ENCODE data around the gene MAP3K20.

MAP3K20 gene

DNA sequence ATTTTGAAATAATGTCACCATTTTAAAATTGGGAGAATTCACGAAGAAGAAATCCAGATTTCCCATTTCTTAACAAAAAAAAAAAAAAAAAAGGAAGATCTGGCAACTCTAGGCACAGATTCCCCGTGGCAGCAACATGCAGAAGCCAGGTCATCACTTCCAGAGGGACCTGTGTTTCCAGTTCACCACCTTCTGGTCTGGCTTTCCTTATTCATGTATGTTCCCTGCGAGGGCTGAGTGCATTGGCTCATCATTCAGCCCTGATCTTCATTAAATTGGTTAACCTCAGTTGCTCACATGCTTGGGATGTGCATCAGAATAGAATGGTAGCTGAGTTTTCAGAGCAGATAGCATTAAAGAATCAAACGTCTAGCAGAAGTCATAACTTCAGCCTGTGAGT, 25.0 kb upstream of the MAP3K20 start:
- DNase-seq (ENCODE audit: low read depth in 2 of 2, low spot score in 1 of 2), result no peak

DNA sequence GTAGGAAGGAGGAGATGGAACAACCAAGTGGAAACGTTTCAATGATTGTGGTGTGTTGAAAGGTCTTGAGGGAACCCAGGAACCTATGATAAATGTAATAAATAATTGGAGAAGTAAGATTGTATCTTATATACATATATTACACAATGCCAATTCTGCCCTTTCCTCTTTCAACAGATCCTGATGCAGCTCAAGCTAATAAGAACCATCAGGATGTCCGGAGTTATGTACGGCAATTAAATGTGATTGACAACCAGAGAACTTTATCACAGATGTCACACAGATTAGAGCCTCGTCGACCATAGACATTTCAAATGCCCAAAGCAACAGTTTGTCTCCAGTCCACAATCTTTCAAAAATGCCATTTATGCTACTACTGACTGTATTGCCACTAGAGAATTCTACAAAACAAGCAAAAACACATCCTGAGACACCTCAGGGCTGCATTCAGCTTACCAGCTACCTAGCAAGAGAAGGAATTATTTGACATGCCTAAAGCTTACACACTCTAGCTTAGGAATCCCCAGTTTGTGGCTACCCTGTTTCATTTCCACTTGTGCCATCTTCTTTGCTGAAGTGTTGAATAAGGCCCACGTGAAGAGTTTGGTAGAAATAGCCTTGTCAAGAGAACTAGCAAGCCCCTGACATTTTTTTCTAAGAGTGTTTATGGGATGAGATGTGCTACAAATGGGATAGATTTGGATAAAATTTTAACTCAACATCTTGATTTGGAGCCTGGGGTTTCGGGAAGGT, 24.0 kb upstream of the MAP3K20 start:
- DNase-seq (ENCODE audit: low read depth in 2 of 2, low spot score in 1 of 2), result no peak

DNA sequence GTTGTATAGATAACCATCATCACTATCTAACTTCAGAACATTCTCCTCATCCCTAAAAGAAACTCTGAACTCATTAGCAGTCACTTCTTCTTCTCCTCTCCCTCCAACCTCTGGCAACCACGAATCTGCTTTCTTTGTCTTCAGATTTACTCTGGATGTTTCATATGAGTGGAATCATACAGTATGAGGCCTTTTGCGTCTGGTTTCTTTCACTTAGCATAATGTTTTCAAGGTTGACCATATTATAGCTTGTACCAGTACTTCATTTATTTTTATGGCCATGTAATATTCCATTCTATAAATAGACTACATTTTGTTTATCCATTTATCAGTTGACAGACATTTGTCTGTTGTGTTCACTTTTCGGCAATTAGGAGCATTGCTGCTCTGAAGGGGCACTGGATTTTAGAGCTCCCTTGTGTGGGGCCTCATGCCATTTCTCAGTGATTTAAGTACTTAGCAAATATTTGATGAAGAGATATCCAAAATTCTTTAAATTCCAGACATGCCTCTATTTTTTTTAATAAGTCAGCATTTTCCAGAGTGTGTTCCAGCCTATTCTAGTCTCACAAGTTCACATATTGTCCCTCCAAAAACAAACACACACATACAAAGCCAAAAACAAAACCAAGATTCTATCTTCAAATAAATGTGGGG, 22.5 kb upstream of the MAP3K20 start:
- DNase-seq (ENCODE audit: low read depth in 2 of 2, low spot score in 1 of 2), result no peak

DNA sequence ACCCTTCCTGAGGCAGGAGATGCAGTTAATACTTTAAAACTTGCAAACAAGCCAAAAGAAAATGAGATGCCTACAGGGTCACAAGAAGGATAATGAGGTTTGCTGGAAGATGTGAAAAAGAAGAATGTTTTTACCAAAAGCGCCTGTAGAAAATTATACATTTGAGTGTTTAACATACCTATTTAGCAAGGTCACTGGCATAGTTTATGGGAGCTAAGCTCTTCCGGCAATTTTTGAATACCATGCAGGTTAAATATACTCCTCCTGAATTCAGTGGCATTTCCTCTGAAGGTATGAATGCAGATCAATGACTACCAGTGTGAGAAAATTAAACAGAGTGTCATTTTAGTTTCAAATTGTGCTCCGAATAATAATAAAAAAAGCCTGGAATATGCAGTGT, 21.2 kb upstream of the MAP3K20 start:
- DNase-seq (ENCODE audit: low read depth in 2 of 2, low spot score in 1 of 2), result no peak

DNA sequence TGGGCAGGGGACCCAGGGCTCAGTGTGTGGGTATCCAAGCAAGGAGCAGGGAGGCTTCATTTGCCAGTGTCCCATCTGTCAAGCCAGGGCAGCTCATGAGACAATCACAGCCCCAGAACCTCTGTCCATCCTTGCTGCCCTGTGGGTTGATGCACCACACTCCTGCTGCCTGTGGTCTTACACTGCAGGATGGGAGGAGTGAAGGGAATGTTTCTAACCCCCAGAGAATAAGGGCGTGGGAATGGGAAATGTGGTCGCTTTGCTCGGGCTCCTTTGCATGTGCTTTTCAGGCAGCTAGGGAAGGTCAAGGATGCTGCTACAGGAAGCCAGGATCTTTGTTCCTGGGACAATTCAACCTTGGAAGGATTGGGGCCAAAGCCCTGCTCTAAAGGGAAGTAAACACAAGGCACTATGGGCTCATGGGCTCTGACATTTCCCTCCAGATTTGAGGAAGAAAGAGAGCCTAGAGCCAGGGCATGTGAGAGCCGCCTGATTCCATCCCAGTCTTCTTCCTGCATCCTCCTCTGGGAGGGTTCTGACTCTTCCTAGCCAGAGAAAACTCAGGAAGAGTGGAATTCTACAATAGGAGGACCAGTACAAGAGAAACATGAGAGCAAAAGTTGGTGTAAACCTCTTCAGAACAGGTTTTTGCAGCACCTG, 18.8 kb upstream of the MAP3K20 start:
- DNase-seq (ENCODE audit: low read depth in 2 of 2, low spot score in 1 of 2), result no peak

DNA sequence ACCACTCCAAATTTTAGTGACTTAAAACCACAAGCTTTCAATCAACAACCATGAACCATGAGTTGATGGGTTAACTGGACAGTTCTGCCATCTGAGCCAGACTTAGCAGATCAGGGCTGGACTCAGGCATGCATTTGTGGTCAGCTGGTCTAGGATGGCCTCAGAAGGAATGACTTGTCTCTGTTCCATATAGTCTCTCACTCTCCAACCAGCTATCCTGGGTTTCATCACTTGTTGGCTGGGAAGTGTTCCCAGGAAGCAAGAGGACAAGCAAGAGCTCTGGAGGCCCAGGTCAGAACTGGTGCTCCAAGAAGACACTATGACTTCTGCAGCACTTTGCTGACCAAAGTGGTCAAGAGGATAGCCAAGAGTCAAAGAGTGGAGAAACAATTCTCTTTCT, 17.5 kb upstream of the MAP3K20 start:
- DNase-seq (ENCODE audit: low read depth in 2 of 2, low spot score in 1 of 2), result no peak

DNA sequence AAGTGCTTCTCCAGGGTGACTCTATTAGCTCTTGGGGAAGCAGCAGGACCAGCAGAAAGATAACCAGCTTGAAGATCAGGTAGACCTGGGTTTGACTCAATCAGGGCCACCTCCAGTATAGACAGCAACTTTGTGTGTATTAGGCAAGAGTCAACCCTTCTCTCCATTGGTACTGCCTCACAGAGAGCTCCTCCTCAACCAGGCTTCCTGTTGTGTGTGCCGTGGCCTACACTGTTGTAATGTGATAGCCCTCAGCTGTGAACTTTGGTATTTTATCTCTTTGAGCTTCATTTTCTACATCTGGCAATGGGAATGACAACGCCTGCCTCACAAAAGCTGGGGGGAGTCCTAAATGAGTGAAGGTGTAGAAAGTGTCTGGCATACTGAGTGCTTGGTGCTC, 17.0 kb upstream of the MAP3K20 start:
- DNase-seq (ENCODE audit: low read depth in 2 of 2, low spot score in 1 of 2), result no peak

DNA sequence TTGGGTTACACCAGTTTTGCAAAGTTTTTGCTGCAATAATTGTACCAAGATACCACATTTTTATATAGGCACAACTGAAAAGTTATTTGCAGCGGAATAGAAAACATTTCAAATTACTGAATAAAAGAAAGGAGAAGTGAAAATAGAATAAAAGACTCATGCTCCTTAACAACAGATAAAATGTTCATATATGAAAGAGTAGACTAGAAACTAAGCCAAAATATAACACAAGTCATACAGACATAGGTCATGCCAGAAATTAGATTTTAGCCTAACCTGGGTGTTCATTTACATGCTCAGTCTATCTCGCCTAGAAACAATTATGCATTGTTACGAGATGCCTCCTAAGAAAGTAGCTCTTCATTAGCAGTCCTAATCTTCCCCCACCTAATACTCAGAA, 16.4 kb upstream of the MAP3K20 start:
- no peak for DNase-seq (ENCODE audit: low read depth in 2 of 2, low spot score in 1 of 2)

DNA sequence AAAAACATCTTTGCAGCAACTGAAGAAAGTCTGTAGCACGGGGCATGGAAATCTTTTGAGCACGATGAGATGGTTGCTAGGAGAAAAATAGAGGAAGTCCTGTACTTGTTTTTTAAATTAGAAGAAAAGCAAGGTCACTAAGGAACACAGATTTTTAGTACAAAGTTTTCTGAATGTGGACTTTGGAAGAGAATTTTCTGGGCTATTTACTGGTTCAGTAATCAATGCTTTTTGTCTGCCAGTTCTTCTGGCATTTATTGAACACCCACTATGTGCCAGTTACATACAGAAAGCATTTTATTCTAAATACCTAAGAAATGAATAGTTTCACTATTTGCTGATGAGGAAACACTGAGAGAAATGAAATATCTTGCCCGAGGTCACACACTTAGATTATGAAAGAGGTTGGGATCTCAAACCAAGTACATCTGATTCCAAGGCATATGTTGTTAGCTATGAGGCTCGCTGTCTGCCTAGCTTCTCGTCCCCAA, 15.6 kb upstream of the MAP3K20 start:
- no peak for DNase-seq (ENCODE audit: low read depth in 2 of 2, low spot score in 1 of 2)

DNA sequence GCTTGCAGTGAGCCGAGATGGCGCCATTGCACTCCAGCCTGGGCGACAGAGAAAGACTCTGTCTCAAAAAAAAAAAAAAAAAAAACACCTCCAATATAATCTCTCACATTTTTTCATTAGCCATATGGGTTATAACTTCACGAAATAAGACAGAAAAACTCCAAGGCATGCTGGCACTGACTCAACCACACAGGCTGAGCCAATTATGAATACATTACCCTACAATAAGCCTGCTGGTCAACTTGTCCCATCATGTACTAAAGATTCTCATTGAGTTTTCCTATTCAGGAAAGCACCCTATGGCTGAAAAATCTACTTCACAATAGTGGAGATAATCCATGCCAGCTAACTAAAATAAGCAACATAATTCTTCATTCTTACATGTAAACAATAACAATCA, 12.8 kb upstream of the MAP3K20 start:
- DNase-seq (ENCODE audit: low read depth in 2 of 2, low spot score in 1 of 2), result no peak

DNA sequence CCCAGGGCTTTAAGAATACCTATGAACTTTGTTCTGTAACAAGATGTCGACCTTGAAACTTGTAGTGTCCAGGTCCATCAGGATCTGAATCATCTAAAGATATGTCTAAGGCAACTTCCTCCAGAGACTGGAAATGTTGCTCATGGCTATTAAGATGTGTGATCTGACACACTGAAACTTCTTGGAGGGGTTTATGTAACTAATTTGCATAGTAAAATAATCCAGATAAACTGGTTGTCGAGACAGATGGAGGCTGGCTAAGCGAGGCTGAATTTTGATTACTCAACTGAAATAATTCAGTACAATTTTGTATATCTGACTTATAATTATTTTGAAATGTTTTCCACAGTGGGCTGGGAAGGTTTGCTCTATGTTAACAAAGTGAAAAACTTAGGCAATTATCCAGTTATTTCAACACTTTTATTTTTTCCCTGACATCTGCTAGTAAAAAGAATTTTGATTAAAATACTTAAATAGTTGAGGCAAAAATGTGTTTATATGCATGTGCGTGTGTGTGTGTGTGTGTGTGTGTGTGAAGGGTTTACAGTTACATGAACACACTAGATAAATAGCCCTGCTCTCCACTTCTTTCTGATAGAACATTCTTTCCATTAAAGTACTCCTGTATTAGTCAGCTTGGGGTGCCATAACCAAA, 11.4 kb upstream of the MAP3K20 start:
- no peak for DNase-seq (ENCODE audit: low read depth in 2 of 2, low spot score in 1 of 2)

DNA sequence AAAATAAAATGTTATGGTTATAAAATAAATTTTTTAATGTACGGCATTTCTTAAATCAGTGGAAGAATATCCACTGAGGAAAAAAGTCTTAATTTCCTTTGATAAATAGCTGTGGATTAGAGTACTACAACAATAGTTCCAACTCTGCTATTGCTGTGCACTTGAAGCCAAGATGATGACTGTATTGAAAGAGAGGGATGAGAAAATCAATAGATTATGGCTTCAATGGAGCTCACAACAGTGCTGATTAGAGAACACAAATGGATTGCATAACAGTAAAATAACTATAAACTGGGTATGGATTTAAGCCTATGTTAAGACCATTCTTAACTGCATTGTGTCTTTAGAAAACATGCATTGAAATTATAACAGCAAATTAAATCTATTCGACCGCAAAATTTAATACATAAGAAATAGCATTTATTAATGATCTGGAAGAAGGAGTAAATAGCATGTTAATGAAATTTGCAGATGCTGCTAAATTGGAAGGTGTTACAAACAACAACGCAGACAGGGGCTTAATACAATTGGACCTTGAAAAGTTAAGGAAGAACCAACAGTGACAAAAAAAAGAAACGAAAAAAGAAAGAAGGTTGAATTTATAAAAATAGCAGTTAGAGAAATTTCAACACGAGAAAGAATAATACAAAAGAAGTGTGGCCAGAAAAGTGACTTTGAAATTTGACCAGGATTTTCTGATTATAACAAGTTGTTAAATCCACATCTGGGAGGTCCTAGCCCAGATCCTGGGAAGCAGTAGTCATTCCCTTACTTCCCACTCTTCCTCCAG, 8.6 kb upstream of the MAP3K20 start:
- no peak for DNase-seq (ENCODE audit: low read depth in 2 of 2, low spot score in 1 of 2)

DNA sequence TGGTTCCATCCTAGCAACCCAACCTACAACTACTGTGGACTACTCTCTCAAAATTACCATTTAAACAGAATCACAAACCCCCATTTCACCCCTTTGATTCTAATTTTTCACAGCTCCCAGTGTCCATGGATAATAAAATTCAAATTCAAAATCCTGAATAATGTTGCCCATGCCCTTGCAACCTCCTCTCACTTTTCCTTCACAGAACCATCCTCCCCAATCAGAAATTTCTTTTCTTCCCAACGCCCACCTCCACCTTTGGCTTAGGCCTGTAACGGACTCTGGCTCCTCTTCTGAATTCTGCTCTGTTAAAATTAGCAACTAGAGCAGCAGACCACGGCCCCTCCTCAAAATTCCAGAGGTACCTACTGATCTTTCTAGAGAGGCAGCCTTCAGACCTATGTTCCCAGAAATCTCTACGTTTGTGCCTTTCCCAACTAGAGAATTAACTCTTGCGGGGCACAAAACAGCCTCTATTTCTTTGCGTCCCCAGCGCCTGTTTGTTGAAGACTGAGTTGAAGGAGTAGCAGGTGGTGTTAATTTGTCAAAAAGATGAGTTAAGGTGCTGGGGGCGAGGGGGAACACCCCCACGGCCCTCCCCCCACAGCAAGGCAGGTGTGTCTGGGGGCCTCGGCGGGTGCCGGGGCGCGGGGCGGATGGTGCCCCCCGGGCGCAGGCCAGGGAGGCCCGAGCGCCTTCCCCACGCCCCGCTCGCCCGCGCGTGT, 428 bp upstream of the MAP3K20 start:
- no peak for DNase-seq (ENCODE audit: low read depth in 2 of 2, low spot score in 1 of 2)

DNA sequence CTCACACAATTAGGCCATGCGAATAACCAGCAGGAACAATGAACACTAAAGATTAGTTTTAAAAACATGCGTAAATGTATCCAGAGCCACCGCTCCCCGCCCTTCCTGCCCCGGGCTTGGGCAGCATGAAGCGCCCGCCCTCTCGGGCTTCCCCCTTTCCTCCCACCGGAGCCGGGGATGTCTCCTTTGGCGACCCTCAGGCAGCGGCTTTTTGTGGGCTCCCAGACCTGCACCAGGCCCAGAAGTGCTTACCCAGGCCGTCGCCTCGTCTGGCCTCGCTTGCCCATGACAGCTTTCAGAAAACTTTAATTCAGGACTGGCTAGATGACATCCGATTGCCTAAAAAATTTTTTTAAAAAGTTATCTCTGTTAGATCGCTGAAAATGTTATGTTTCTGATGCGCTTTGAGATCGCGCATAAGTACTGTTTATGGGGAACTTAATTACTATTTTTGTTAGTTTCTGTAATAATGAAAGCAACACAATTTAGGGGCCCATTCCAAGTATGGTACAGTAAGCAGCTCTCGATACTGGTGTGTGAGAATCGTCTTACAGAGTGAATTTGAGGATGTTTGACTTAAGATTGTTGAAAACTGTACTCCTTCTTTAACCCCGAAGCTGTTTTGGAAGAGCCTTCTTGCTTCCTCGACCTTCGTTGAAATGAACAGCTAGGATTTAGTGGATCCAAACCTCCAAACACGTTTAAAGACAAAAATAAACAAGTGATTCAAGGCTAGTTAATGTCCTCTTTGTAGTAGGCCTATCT, 1.1 kb downstream of the MAP3K20 start:
- no peak for DNase-seq (ENCODE audit: low read depth in 2 of 2, low spot score in 1 of 2)

DNA sequence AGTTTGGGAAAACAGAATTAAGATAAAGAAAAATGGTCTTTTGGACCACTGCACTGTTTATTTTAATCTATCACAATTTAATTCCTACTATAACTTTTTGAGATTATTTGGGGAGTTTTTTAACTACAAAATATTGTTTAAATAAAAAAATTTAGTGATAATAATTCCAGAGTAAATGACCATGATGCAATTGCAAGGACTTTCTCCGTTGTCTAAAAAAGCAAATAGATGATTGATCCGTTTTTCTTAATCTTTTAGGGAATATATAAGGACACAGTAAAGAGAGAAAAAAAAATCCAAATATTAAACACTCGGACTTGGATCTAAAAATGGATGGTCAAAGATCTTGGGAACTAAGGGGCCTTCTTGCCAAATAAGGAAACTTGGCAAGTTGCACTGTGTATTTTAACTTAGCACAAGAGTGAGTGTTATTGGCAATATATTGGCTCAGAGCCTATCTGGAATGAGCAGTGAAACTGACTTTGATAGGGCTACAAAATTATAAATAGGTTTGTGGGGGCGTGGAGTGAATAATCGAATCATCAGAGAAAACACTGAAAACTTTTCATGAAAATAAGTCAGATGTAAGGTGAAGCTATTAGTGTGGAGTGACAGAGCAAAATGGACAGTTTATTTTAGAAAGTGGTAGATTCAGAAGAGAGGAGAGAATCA, 2.0 kb downstream of the MAP3K20 start:
- DNase-seq (ENCODE audit: low read depth in 2 of 2, low spot score in 1 of 2), result no peak

DNA sequence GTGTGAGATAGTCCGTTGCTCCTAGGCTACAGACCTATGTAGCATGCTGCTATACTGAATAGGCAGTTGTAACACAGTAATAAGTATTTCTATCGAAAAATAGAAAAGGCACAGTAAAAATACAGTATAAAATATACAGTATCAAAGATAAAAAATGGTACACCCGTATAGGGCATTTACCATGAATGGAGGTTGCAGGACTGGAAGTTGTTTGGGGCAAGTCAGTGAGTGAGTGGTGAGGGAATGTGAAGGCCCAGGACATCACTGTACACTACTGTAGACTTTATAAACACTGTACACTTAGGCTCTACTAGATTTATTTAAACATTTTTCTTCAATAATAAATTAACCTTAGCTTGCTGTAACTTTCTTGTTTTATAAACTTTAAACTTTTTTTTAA, 3.5 kb downstream of the MAP3K20 start:
- DNase-seq (ENCODE audit: low read depth in 2 of 2, low spot score in 1 of 2), result no peak

DNA sequence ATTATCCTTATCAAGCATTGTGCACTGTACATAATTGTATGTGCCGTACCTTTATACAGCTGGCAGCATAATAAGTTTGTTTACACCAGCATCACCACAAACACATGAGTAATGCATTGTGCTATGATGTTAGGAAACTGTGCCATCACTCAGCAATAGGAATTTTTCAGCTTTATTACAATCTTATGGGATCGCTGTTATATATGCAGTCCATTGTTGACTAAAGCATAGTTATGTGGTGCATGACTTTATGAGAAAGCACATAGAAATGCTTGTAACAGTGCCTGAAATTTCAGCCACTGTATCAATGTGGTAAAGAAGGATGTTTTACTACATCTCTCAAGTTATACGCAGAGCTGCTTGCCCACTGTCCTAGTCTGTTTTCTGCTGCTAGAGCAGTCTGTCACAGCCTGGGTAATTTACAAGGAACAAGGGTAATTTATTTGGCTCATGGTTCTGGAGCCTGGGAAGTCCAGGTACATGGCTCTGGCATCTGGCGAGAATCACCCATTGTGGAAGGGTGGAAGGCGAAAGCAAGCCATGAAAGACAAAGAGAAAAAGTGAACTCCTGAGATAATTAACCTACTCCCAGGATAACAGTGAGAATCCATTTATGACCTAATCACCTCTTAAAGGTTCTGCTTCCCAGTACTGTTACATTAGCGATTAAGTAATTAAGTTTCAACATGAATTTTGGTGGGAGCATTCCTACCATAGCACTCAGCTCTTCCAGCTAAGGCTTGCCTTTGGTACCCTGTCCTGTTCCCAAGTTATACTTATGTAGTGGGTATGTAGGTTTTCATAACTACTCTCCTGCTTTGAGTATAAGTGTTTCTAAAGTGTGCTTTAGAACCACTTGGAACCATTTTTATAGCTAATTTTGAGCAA, 4.6 kb downstream of the MAP3K20 start:
- no peak for DNase-seq (ENCODE audit: low read depth in 2 of 2, low spot score in 1 of 2)

Data from stimulated activated CD8-positive, alpha-beta memory T cell treated with anti-CD3 and anti-CD28 coated beads, Interleukin-4, amount 100 ng/mL, for 1 hour (primary cell).